AG09309 (cell line): Measurements from ENCODE around the gene PTPRN2.
"Not testable (repeated sequence)": the region's sequence is repeated elsewhere in the genome, so short reads cannot be mapped to it uniquely, and the experiment has no call there.

Experiments
- DNase-seq: peaks from one replicate; pipeline ENCODE4 v3.0.0-alpha.2; 2010; ENCODE audit warnings: low read depth
- H3K4me3 ChIP-seq: 2 replicates; pipeline ENCODE4 v1.5.1; 2011; ENCODE audit warnings: mild to moderate bottlenecking, low read depth, low read length, moderate library complexity; ENCODE audit not compliant: control insufficient read depth
- CTCF ChIP-seq: IDR thresholded peaks from 2 replicates; pipeline ENCODE4 v1.5.1; 2011; ENCODE audit warnings: mild to moderate bottlenecking, low read depth, low read length, inconsistent platforms; ENCODE audit not compliant: insufficient read depth, control insufficient read depth; ENCODE audit errors: missing control alignments

PTPRN2 gene

GRCh38 chr7:157495594-157495993 is 1092.0 kb downstream of the PTPRN2 start:
- no peak overlapping the region for H3K4me3 ChIP-seq
- no peak for DNase-seq
- no peak for TF ChIP-seq CTCF

- no peak for DNase-seq
These were observed 1092.5 kb downstream of the PTPRN2 start for GRCh38 chr7:157495177-157495553.

GRCh38 chr7:157494506-157495176 is 1093.0 kb downstream of the PTPRN2 start:
- no peak for TF ChIP-seq CTCF
- no peak for DNase-seq
- no peak overlapping the region for H3K4me3 ChIP-seq

More at GRCh38 chr7:157495177-157495553, 1092.5 kb downstream of the PTPRN2 start:
- no peak overlapping the region for H3K4me3 ChIP-seq
- no peak for TF ChIP-seq CTCF

GRCh38 chr7:157493776-157494175 is 1093.8 kb downstream of the PTPRN2 start:
- no peak for TF ChIP-seq CTCF
- DNase-seq = no peak
- no peak overlapping the region for H3K4me3 ChIP-seq

GRCh38 chr7:157493017-157493416 is 1094.6 kb downstream of the PTPRN2 start:
- no peak for TF ChIP-seq CTCF
- no peak overlapping the region for H3K4me3 ChIP-seq
- no peak for DNase-seq

- no peak overlapping the region for H3K4me3 ChIP-seq
- no peak for DNase-seq
- no peak for TF ChIP-seq CTCF
These were observed 1097.1 kb downstream of the PTPRN2 start for GRCh38 chr7:157490465-157490912.

GRCh38 chr7:157489870-157490269 is 1097.8 kb downstream of the PTPRN2 start:
- not testable (repeated sequence) for H3K4me3 ChIP-seq, DNase-seq
